Epidermal melanocyte (primary cell): Measurements from ENCODE around the gene NLRP13.
"Not testable (repeated sequence)": the region's sequence is repeated elsewhere in the genome, so short reads cannot be mapped to it uniquely, and the experiment has no call there.

ENCODE experiments used
- DNase-seq: peaks from one replicate; pipeline ENCODE4 v3.0.0; 2011; ENCODE audit warnings: low spot score; ENCODE audit not compliant: insufficient read length

The NLRP13 gene, protein sequence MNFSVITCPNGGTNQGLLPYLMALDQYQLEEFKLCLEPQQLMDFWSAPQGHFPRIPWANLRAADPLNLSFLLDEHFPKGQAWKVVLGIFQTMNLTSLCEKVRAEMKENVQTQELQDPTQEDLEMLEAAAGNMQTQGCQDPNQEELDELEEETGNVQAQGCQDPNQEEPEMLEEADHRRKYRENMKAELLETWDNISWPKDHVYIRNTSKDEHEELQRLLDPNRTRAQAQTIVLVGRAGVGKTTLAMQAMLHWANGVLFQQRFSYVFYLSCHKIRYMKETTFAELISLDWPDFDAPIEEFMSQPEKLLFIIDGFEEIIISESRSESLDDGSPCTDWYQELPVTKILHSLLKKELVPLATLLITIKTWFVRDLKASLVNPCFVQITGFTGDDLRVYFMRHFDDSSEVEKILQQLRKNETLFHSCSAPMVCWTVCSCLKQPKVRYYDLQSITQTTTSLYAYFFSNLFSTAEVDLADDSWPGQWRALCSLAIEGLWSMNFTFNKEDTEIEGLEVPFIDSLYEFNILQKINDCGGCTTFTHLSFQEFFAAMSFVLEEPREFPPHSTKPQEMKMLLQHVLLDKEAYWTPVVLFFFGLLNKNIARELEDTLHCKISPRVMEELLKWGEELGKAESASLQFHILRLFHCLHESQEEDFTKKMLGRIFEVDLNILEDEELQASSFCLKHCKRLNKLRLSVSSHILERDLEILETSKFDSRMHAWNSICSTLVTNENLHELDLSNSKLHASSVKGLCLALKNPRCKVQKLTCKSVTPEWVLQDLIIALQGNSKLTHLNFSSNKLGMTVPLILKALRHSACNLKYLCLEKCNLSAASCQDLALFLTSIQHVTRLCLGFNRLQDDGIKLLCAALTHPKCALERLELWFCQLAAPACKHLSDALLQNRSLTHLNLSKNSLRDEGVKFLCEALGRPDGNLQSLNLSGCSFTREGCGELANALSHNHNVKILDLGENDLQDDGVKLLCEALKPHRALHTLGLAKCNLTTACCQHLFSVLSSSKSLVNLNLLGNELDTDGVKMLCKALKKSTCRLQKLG

DNA sequence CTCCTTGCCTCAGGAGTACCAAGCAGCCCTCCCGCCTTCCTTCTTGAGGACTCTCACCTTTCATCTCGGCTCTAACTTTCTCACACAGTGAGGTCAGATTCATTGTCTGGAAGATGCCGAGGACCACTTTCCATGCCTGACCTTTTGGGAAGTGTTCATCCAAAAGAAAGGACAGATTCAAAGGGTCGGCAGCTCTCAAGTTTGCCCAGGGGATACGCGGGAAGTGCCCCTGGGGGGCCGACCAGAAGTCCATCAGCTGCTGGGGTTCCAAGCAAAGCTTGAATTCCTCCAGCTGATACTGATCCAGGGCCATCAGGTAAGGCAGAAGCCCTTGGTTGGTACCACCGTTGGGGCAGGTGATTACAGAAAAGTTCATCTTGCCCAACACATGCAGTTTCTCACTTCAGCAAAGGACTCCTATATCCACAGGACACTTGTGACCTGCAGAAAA lies at the start of gene NLRP13:
Gene NLRP13 (minus strand): TSS at position 401 of the 451 bp plus-strand sequence. CDS start 25 bp downstream, at position 376.
- DNase-seq, result no peak

DNA sequence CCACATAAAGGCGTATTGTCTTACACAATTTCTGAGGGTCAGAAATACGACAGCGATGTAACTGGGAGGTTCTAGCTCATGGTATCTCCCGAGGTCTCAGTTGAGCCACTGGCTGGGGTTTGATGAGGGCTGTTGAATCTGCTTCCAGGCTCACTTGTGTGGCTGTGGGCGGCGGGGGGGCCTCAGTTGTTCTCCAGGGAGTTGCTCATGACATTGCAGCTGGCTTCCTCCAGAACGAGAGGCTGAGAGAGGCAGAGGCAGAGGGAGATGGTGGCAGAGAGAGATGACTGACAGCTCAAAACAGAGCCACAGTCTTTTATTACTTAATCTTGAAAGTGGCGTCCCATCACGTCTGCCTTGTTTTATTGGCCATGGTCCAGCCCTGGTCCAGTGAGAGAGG lies 48.3 kb upstream of the NLRP13 start:
- DNase-seq, result no peak

DNA sequence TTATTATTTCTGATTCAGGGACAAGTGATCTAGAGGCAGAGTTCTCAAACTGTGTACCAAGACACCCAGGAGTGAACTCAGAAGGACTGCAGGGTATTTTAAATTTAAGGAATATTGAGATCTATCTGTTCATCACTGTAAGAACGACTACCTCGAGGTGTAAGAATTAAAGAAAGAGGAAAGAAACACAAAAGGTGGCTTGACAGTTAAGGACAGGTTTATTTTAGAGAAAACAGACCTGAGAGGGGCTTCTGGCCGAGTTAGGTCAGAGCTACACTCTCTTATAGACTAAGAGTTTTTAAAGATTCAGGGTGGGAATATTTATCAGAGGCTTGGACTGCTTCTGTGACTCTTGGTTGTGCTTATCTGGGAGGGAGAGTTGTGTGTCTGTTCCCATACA lies 41.8 kb upstream of the NLRP13 start:
- DNase-seq, result no peak

DNA sequence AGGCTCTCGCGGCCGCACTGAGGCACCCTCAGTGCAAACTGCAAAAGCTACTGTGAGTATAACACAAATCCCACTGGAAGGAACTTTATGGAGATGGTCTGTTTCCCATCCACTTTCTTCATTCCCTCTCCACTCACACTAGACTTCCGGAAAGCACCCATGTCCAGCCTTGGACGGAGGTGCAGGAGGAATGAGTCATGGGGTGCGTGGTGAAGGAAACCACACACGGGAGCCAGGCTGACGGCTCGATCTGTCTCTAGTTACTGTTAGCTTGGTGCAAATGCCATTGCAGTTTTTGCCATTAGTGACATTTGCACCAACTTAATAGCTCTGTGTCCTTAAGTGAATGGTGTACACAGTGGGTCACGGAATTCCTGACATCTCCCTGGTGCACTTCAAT lies 30.1 kb upstream of the NLRP13 start:
- no peak for DNase-seq

DNA sequence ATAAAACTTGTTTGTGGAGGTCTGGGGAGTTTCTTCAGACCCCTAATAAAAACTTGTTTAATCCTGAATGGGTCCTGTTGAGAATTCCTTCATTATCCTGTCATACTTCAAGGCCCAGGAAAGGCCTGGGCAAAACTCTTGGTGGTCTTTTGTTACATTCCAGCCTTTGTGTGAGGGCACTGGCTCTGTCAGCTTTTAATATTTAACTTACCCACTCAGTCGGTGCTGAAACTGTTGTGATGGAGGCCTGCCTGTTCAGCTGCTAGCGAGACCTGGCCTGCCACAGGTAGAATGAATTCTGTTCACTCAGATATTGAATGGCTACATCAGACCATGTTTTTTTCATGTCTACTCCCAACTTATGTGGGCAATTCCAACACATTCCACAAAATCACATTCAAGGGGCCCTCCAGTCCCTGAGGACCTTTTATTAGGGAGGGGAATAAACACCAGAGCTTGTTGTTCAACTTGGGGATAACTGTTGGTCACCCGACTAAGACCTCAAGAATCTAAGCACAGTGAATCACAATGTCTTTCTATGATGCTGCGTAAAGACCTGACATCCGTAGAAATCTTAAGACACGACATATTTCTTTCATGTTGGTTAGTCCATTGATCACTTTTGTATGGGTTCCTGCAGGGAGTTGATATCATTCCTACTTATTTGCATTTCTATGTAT lies 28.0 kb upstream of the NLRP13 start:
- no peak for DNase-seq

DNA sequence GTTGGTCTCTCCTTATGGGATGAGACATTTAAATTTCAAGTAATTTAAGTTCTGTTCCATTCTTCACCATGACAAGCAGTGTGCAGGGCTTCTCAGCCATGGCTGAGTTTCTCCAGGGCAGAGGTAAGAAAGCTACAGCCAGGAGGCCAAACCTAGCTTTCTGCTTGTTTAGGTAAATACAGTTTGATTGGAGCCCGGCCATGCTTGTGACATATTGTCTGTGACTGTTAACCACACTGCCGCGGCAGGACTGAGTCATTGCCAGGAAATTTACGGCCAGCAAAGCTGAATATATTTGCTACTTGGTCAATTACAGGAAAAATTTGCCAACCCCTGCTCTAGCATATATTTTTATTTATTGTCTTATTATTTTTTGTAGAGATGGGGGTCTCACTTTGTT lies 26.2 kb upstream of the NLRP13 start:
- DNase-seq, result no peak

DNA sequence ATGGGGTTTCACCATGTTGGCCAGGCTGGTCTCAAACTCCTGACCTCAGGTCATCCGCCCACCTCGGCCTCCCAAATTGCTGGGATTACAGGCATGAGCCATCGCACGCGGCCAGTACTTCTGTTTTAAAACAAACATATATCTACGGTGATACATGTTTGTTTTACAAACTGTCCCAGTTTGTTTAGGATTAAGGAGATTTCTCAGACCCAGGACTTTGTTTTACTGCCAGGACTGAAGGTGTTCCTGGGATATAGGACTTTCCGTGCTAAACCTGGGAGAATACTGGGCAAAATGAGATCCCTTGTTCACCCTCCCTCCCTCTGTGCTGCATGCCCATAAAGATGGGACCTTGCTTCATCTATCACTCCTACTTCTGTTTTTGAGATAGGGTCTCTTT lies 24.3 kb upstream of the NLRP13 start:
- no peak for DNase-seq

DNA sequence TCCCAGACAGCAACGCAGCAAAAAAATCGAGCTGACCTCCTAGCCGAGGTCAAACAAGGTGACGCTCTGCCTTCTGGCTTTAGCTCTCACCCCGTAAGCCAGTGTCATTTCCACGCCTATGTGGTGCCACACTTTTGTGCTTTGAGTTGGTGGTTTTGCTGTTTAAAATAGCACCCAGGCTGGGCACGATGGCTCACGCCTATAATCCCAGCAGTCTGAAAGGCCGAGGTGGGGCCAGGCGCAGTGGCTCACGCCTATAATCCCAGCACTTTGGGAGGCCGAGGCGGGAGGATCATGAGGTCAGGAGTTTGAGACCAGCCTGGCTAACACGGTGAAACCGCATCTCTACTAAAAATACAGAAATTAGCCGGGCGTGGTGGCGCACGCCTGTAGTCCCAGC lies 18.4 kb upstream of the NLRP13 start:
- DNase-seq, result not testable (repeated sequence)

DNA sequence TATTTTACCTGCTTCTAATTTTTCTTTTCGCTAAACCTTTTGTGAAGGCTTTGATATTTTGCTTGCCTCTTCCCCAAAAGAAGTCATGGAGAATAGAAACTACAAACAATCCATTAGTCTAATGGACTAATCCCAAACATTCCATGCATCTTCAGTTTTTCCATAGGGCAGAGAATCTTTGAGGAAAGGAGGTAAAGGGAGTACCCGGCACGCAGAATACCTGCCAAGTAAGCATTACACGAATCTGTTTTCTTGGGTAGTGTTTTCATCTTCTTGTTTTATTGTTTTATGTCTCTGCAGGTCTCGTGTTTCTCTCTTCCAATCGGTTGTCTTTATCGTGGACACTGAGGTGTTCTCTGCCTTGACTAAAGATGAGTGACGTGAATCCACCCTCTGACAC lies 15.4 kb upstream of the NLRP13 start, which contains the start of gene NLRP8:
Gene NLRP8 (plus strand): TSS at position 301 of the 400 bp plus-strand sequence.
- DNase-seq, result no peak

DNA sequence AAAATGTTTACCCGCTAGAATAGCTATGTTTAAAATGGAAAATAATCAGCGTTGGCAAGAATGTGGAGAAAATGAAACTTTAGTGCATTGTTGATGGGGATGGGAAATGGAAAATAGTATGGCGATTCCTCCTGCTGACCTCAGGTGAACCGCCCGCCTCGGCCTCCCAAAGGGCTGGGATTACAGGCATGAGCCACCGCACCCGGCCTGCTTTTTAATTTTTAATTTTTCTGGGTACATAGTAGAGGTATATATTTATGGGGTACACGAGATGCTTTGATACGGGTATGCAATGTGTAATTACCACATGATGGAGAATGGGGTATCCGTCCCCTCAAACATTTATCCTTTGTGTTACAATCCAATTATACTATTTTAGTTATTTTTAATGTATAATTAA lies 8.2 kb upstream of the NLRP13 start:
- DNase-seq, result no peak

DNA sequence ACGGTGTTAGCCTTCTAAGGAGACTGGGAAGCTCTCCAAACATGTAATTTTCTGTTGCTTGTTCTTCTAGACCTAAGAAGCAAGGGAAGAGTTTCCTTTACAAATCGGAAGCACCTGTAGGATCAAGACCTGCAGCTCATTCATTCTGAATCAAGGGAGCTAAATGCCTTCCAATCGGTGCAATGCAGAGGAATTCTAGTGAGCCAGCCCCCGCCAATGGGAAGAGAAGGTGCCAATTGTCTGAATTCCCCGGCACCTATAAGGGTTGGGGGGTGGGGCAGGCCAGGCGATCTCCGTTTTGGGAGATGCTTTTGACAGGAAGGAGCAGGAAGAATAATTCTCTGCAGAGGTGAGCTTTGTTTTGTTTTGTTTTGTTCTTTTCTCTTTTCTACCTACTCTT lies 7.1 kb upstream of the NLRP13 start:
- DNase-seq, result no peak

DNA sequence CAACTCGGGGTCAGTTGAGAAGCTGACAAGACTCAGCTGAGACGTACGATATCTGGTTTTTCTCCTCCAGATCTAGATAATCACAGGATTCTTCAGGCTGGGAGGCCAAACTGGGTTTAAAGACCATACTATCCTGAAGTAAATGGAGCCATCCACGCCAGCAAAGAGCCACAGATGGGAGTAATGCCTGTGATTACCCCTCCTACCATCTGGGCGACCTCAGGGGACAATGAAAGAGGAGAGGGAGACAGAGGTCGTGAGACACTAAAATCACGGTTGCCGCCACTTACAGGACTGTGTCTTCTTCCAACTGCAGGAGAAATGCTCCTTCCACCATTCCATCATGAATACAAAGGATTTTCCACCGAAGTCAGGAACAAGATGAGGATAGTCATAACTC lies 3.1 kb upstream of the NLRP13 start:
- DNase-seq, result no peak

DNA sequence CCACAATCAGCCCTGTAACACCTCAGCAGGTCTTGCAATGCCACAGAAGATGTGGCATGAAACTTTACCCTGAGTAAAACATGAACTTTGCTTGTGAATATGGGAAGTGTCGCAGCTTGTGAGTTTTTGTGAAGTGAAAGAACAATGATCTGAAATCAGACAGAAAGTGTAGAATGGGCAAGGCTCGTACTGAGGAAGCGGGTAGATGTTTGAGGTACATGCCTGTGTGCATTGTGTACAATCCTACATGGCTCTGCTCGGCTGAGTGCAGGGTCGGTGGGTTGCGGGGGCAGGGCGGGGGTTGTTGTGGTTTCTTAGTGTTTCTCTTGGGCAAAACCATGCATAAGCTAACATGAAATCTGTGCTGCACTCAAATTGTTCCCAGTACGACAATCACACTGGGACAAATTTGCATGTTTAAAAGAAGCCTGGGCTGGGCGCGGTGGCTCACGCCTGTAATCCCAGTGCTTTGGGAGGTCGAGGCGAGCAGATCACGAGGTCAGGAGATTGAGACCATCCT lies 1.1 kb downstream of the NLRP13 start:
- no peak for DNase-seq

DNA sequence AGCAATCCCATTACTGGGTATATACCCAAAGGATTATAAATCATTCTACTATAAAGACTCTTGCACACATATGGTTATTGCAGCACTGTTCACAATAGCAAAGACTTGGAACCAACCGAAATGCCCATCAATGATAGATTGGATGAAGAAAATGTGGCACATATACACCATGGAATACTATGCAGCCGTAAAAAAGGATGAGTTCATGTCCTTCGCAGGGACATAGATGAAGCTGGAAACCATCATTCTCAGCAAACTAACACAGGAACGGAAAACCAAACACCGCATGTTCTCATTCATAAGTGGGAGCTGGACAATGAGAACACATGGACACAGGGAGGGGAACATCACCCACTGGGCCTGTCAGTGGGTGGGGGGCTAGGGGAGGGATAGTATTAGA lies 2.9 kb downstream of the NLRP13 start:
- not testable (repeated sequence) for DNase-seq

DNA sequence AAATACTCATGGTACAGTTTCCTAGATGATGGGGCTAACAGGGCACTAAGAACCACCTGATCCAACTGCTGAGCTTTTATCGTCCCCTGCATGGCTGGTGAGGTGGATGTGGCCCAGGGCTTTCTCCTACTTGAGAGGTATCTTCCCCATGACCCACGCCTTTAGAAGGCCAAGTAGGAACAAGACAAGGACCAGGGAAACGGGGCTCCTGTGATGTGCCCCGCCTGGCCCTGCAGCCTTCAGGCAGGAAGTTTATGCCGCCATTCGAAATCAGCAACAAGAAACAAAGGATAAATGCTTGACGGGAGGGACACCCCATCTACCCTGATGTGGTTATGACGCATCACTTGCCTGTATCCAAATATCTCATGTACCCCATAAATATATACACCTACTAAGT lies 4.1 kb downstream of the NLRP13 start:
- no peak for DNase-seq

DNA sequence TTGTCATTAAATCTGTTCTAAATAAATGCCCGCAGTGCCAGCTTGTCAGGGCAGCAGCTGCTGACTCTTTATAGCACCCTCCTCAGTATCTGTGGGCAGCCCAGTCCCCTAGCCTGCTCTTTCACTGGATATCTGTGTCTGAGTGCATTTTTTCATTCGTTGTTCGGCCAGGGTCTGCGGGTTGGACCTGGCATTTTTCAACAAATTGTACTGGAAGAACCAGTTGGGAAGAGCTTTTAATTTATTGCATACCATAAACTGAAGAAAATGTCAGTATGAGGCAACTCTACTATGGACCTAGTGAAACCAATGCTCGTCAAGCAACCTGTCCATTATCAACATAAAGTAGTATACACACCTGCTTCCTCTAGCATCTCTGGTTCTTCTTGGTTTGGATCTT lies 8.6 kb downstream of the NLRP13 start:
- no peak for DNase-seq

DNA sequence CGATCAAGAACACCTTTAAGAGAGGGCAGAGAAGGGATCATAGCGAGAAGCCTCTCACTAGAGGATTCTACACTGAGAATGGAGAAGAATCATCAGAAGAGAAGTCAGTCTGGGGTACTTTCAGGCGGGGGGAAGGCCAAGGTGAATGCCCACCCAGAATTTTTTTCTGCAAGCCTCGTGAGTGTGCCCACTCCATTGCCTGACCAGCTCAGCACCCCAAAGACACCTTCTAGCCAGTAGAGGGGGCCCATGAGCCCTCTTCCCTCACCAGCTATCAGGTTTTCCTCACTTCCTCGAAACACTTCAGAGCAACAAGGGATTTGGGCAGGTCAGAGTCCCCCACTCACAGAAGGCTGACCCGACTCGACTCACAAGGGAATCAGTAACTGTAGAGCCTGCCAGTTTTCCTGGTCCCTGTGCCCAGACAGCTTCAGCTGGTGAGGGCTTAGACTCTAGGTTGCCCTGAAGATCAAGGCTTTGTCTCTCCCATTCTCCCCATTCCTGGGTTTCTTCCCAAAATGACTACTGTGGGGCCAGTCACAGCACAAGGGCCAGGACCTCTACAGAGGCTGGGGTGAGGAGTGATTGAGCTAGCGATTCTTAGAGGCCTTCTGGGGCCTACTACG lies 18.4 kb downstream of the NLRP13 start:
- no peak for DNase-seq

DNA sequence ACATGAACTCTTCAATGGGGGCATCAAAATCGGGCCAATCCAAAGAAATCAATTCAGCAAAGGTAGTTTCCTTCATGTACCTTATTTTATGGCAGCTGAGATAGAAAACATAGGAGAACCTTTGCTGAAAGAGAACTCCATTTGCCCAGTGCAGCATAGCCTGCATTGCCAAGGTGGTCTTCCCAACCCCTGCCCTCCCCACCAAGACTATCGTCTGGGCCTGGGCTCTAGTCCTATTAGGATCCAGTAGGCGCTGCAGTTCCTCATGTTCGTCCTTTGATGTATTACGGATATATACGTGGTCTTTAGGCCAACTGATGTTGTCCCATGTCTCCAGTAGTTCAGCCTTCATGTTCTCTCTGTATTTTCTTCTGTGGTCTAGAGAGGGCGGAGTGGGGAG lies 19.2 kb downstream of the NLRP13 start:
- no peak for DNase-seq

DNA sequence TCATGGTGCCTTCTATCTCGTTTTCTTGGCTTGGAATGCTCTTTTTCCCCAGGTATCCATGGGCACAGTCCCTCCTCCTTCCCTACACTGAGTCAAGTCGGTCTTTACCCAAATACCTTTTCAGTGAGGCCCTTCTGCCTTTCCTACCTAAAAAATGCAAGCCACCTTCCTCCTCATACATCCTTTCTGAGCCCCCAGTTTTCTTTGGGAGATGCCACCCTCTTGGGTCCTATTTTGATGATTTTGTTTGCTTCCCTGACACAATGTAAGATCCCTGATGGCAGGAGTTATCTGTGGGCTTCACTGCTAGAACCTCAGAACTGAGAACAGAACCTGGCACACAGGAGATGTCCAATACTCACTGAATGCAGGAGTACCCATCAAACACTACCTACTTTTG lies 22.3 kb downstream of the NLRP13 start:
- no peak for DNase-seq

DNA sequence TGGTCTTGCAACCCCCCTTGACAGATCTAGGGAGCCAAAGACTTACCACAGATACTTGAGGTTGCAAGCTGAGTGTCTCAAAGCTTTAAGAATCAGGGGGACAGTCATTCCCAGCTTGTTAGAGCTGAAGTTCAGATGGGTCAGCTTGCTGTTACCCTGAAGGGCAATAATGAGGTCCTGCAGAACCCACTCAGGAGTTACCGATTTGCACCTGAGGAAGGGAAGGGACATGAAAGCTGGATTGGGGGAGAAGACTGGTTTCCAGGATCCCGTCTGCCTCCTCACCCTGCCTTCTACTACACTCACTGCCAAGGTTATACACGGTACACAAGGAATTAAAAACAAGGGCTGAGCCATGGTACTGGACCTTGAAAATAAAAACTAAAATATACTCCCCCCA lies 24.4 kb downstream of the NLRP13 start:
- no peak for DNase-seq

DNA sequence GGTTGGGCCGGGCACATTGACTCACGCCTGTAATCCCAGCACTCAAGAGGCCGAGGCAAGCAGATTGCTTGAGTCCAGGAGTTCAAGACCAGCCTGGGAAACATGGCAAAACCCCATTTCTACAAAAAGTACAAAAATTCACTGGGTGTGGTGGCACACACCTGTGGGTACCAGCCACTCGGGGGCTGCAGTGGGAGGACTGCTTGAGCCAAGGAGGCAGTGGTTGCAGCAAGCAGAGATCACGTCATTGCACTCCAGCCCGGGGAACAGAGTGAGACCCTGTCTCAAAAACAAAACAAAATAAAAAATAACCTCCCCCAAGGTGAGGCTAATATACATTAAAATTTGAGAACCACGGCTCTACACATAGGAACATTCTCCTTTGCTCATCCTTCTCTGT lies 24.9 kb downstream of the NLRP13 start:
- DNase-seq, result no peak
